WTC11 (cell line): ENCODE measurements around the gene GATD1.

ENCODE experiments used
- CTCF ChIP-seq: fragments of 200-600 bp; IDR thresholded peaks from 2 replicates; pipeline ENCODE4 v1.8.0; 2022; ENCODE audit warnings: antibody characterized with exemption
- FOXP1 ChIP-seq: sonication (generic); formaldehyde crosslinking; IDR thresholded peaks from 2 replicates; pipeline ENCODE4 v1.8.0; 2022; ENCODE audit warnings: missing genetic modification reagents, mild to moderate bottlenecking, moderate library complexity, borderline replicate concordance
- NFYB ChIP-seq: sonication (generic); formaldehyde crosslinking; conservative IDR thresholded peaks from 2 replicates; pipeline ENCODE4 v1.8.0; 2022; ENCODE audit warnings: low read depth, missing genetic modification reagents
- ZBTB43 ChIP-seq: sonication (generic); formaldehyde crosslinking; IDR thresholded peaks from 2 replicates; pipeline ENCODE4 v1.8.1; 2023; ENCODE audit warnings: mild to moderate bottlenecking, missing genetic modification reagents
- TF ChIP-seq, protein P1 (sequence below): sonication (generic); formaldehyde crosslinking; IDR thresholded peaks from 2 replicates; pipeline ENCODE4 v1.8.0; 2022; ENCODE audit warnings: mild to moderate bottlenecking, missing genetic modification reagents

GRCh38 chr11:724778-725386 is 52.4 kb downstream of the GATD1 start:
- no peak for TF ChIP-seq CTCF
- TF ChIP-seq NFYB (CRISPR knock-in tag), result no peak
- TF ChIP-seq, protein P1, sequence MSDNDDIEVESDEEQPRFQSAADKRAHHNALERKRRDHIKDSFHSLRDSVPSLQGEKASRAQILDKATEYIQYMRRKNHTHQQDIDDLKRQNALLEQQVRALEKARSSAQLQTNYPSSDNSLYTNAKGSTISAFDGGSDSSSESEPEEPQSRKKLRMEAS (CRISPR knock-in tag), result no peak
- no peak for TF ChIP-seq FOXP1
- TF ChIP-seq ZBTB43, result no peak
